ENCODE data around the gene RAB5B. TPM values are rescaled to one million over a fixed set of nuclear protein-coding genes. Genes with fewer than 3 reads are reported as not detected.

Gene RAB5B
- total and polyA plus RNA-seq, 10 of the 15 experiments (the other 5 are each of a cell fraction or from before 2014, with no cell fraction given), result 7.5 to 149 (median 37.8) TPM

DNA sequence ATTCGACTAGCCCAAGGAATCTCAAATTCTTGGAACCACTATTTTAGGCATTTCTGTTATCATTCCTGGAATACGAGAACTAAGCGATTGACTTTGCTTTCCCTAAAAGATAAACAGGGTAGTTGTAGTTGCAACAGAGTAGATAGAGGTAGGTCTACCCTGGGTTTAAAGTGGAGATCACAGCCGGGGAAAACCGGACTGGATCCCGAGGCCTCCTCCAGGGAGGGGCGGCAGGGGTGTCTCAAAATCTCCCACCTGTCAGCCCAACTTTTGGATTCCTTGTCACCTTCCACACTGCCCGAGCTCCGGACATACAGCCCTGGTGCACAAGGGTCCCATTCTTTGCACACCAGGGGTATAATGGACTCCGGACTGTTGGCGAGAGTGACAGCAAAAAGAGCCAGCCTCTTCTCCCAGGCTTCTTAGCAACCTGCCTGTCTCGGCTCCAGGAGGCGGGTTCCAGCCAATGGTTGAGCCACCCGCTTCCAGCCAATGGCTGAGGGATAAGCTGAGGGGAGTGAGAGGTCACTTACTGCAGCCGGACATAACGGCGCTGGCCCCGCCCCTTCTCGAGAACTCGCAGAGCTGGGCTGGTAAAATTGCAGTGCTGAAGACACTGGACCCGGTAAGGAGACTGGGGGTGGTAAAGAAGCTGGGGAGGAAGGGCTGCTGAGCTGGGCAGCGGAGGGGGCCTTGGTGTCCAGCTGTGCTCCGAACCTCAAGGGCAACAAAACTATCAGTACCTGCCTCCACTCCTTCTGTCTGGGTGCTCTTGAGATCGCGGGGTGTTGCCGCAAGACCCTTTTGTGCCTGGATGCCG lies 23.0 kb downstream of the RAB5B start, which contains the start of gene SUOX (continued):
- TF ChIP-seq NR2F1 (conservative IDR thresholded peaks at IDR 0.05) (peak; percentile 67; the same call in 1 of the 2 replicates), NBN (IDR thresholded peaks at IDR 0.05) (0 out of 2 replicates have a peak, but pooled peaks have one; percentile 0), STAT3 (IDR thresholded peaks at IDR 0.05; ENCODE audit: low read depth, low read length) (no peak), HCFC1 (IDR thresholded peaks at IDR 0.05; ENCODE audit: low read length) (no peak; the same call in 1 of the 2 replicates), RELA (IDR thresholded peaks at IDR 0.05; ENCODE audit: borderline replicate concordance, partially characterized antibody) (no peak), DPF2 (IDR thresholded peaks at IDR 0.05) (peak; percentile 55; the same call in 1 of the 2 replicates), POU2F2 (IDR thresholded peaks at IDR 0.05; ENCODE audit: borderline replicate concordance, low read depth, low read length) (peak; percentile 51), RFX5 (IDR thresholded peaks at IDR 0.05; ENCODE audit: low read depth, low read length) (peak; percentile 95), STAT1 (conservative IDR thresholded peaks at IDR 0.05) (no peak), RBBP5 (conservative IDR thresholded peaks at IDR 0.05) (no peak), CBX5 (IDR thresholded peaks at IDR 0.05; ENCODE audit: low read depth) (no peak), NFIC (IDR thresholded peaks at IDR 0.05; ENCODE audit: low read depth, low read length) (no peak), JUNB (IDR thresholded peaks at IDR 0.05) (no peak), YY1 (IDR thresholded peaks at IDR 0.05; ENCODE audit: low read depth, low read length) (peak; percentile 58), MTA3 (IDR thresholded peaks at IDR 0.05; ENCODE audit: borderline replicate concordance, low read length) (no peak; the same call in 1 of the 2 replicates)
- TF ChIP-seq, protein P1, sequence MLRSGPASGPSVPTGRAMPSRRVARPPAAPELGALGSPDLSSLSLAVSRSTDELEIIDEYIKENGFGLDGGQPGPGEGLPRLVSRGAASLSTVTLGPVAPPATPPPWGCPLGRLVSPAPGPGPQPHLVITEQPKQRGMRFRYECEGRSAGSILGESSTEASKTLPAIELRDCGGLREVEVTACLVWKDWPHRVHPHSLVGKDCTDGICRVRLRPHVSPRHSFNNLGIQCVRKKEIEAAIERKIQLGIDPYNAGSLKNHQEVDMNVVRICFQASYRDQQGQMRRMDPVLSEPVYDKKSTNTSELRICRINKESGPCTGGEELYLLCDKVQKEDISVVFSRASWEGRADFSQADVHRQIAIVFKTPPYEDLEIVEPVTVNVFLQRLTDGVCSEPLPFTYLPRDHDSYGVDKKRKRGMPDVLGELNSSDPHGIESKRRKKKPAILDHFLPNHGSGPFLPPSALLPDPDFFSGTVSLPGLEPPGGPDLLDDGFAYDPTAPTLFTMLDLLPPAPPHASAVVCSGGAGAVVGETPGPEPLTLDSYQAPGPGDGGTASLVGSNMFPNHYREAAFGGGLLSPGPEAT (IDR thresholded peaks at IDR 0.05; ENCODE audit: low read depth), result no peak
- TF ChIP-seq, protein P2, sequence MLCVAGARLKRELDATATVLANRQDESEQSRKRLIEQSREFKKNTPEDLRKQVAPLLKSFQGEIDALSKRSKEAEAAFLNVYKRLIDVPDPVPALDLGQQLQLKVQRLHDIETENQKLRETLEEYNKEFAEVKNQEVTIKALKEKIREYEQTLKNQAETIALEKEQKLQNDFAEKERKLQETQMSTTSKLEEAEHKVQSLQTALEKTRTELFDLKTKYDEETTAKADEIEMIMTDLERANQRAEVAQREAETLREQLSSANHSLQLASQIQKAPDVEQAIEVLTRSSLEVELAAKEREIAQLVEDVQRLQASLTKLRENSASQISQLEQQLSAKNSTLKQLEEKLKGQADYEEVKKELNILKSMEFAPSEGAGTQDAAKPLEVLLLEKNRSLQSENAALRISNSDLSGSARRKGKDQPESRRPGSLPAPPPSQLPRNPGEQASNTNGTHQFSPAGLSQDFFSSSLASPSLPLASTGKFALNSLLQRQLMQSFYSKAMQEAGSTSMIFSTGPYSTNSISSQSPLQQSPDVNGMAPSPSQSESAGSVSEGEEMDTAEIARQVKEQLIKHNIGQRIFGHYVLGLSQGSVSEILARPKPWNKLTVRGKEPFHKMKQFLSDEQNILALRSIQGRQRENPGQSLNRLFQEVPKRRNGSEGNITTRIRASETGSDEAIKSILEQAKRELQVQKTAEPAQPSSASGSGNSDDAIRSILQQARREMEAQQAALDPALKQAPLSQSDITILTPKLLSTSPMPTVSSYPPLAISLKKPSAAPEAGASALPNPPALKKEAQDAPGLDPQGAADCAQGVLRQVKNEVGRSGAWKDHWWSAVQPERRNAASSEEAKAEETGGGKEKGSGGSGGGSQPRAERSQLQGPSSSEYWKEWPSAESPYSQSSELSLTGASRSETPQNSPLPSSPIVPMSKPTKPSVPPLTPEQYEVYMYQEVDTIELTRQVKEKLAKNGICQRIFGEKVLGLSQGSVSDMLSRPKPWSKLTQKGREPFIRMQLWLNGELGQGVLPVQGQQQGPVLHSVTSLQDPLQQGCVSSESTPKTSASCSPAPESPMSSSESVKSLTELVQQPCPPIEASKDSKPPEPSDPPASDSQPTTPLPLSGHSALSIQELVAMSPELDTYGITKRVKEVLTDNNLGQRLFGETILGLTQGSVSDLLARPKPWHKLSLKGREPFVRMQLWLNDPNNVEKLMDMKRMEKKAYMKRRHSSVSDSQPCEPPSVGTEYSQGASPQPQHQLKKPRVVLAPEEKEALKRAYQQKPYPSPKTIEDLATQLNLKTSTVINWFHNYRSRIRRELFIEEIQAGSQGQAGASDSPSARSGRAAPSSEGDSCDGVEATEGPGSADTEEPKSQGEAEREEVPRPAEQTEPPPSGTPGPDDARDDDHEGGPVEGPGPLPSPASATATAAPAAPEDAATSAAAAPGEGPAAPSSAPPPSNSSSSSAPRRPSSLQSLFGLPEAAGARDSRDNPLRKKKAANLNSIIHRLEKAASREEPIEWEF (IDR thresholded peaks at IDR 0.05; ENCODE audit: insufficient replicate concordance, low read depth, low read length), result no peak
- TF ChIP-seq, protein P3, sequence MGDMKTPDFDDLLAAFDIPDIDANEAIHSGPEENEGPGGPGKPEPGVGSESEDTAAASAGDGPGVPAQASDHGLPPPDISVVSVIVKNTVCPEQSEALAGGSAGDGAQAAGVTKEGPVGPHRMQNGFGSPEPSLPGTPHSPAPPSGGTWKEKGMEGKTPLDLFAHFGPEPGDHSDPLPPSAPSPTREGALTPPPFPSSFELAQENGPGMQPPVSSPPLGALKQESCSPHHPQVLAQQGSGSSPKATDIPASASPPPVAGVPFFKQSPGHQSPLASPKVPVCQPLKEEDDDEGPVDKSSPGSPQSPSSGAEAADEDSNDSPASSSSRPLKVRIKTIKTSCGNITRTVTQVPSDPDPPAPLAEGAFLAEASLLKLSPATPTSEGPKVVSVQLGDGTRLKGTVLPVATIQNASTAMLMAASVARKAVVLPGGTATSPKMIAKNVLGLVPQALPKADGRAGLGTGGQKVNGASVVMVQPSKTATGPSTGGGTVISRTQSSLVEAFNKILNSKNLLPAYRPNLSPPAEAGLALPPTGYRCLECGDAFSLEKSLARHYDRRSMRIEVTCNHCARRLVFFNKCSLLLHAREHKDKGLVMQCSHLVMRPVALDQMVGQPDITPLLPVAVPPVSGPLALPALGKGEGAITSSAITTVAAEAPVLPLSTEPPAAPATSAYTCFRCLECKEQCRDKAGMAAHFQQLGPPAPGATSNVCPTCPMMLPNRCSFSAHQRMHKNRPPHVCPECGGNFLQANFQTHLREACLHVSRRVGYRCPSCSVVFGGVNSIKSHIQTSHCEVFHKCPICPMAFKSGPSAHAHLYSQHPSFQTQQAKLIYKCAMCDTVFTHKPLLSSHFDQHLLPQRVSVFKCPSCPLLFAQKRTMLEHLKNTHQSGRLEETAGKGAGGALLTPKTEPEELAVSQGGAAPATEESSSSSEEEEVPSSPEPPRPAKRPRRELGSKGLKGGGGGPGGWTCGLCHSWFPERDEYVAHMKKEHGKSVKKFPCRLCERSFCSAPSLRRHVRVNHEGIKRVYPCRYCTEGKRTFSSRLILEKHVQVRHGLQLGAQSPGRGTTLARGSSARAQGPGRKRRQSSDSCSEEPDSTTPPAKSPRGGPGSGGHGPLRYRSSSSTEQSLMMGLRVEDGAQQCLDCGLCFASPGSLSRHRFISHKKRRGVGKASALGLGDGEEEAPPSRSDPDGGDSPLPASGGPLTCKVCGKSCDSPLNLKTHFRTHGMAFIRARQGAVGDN (IDR thresholded peaks at IDR 0.05), result no peak
